NK-92 (cell line): ENCODE data around the gene FAM124A.

Experiments used
- DNase-seq: peaks from one replicate; lab custom pipeline; 2025; ENCODE audit not compliant: unreplicated experiment; lab: John Stamatoyannopoulos, UW

FAM124A gene

DNA sequence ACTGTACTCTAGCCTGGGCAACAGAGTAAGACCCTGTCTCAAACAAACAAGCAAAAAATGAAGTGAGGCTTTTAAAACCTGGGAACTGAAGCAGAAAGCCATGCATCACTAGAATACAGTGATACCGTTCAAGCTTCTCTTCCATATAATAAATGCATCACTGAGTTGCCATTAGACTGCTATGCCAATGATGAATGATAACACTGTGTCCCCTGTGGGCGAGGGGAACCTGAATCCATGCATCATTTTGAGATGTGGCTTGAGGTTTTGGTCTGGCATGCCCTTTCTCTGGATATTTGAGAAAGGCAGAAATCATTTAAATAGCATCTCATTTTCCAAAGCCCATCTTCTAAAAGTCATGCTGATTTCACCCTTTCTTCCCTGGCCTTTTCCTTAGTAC is 1.5 kb upstream of the FAM124A start:
- no peak for DNase-seq

DNA sequence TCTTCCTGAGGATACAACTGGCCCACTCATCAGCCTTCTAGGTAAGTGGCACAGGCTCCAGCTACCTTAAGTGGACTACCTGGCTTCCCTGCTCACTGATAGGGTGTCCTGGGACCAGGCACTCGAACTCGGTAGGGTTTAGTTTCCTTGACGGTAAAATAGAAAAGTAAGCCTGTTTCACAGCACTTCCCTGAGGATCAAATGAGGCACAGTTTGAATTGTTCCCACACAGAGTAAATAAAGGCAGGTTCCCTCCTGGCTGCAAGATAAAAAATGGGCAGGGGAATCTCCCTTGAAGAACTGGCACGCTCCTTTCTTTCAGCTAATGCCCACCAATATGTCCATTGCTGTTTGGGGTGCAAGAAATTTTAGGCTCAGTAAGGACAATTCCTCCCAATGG is 1.1 kb upstream of the FAM124A start:
- no peak for DNase-seq

DNA sequence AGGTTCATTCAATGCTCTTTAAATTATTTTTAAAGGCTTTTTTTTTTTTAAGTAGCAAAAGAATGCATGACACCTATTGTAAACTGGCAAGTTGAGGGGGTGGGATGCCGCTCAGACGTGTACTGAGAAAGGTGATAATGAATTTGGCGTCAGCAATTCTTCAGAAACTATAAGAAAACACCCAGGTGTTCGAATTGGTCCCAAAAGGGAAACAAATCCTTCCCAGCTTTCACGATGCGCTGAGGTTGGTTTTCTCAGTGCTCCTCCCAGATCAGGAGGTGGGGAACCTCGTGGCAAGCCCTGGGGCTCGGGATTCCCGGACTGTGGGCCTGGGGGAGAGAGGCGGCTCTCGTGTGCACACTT is 543 bp upstream of the FAM124A start:
- DNase-seq = no peak

DNA sequence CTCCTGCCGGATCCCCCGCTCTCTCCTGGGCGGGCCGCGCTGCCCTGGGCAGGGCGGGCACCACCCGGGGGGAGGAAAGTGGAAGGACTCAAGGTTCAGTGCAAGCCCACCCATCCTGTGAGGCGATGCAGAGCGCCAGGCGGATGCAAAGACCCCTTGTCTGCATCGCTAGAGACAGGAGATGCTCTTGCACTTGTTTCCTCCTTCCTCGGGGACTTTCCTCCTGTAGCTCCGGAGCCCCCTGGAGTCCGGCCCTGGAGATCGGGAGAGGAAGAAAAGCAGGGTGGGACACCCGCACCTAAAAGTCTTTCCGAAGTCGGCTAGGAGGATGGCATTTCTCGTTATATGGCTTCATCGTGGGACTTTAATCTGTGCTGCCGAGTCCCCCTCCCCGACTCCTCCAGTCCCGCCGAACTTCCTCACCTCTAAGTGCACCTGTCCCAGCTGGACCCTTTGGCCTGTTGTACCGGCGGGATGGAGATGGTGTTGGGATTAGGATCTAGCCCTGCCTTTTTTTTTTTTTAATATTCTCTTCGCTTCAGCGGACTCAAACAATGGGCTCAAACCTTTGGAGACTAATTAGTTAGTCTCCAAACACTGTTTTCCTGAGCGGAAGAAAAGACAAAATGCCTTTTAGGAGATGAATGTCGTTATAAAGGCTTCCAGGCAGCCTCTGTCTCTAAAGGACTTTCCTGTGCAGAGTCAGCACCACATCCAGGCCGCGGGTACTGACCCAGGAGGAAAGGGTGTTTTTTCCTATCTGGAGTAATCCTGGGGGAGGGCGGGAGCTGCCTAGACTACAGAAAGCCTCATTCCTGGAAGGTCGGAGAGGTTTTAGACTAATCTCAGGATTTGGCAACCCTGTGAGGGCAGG is 725 bp downstream of the FAM124A start:
- no peak for DNase-seq

DNA sequence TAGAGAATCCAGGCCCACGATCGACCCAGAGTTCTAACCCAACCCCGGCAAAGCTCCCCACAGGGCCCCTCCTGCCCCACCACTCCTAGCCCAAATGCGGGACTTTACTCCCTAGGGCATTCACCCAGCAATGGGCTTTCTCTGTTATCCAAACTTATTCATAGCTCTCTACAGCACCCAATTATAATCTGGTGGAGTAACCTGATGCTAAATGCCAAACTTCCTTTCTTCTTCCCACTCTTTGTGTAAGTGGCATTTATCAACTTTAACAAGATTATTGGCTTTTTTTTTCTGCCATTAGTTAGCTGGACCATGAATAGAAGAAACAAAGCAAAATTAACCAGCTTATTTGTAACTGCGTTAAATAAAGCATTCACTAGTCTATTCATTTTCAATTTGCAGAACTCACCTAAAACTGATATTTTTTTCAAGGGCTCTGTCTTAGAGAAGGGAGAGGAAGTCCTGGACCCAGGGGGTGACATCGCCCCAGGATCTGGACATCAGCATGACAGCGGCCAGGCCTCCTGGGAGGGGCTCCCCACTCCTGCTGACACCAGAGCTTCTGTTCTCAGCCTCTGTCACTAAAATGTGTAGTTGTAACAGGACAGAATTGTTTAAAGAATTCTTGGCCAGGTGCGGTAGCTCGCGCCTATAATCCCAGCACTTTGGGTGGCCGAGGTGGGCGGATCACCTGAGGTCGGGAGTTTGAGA is 1.5 kb downstream of the FAM124A start:
- DNase-seq = no peak

DNA sequence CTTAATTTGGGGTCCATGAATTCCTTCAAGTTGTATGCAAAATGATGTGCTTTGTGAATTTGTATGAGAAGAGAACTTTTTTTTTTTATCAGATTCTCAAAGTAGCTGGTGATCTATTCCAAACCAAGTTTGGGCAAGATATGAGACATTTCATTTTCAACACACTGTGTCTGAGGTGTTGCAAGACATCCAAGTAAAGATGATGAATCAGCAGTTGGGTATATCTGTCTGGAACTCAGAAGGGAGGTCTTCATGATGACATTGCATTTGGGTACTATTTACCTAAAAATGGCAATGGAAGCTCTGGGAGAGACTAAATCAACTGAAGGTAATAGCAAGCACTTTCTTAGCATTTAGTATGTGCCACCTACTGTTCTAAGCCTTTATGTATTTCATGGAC is 2.8 kb downstream of the FAM124A start:
- no peak for DNase-seq

DNA sequence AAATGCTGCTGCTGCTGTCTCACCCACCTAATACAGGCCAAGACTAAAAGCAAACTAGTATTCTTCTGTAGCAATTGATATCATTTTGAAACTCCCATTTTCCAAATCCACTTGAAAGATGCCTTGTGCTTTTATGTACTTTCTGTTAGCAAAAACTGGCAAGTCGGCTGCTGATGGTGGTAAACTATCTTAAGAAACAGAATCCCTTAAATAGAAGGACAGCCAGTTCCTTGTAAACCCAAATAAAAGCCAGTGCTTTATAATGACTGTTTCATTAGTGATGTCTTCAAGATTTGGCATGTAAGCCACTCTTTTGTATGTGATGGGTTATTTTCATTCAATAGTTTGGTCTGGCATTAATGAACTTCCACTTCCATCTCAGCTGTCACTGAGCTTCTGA is 5.2 kb downstream of the FAM124A start:
- no peak for DNase-seq

DNA sequence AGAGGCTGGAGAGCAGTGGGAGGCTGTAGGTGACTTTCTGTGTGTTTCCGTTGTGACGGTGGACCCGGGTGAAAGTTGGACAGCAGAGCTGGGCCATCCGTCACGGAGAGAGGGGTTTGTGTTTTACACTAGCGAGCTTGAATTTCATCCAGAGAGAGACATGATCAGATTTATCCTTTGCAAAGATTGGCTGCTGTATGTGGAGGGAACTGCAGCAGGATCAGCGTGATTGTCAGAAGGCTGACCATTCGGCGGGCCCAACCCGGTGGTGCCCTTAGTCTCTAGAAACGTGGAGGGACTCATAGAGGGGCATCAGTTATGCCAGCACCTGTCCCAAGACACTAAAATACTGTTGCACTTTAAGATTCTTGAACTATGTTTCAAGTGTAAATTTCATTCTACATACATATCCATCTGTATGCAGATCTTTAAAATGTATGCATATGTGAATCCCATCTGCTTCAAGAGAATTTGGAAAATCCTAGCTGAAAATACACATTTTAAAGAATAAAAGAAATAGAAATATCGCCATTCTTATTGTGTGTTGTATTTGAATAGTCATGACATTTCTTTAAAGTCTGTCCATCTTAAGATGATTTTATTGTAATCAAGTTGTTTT is 7.0 kb downstream of the FAM124A start:
- no peak for DNase-seq

DNA sequence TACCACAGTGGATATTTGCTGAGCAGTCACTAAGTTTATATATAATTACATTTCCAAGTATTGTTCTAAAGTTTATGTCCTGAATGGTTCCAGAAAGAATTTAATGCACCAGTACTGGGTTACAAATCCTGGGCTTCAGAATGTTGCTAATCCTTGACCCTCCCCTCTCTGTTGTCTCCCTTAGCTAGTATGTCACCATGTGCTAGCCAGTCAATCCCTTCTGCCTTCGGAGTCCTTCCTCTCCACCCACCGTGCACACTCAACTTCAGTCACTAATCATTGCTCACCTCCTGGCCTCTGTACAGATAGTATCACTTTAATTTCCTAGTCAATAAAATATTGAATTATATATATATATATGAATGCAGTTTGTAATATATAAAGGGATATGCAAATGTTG is 7.5 kb downstream of the FAM124A start:
- no peak for DNase-seq

DNA sequence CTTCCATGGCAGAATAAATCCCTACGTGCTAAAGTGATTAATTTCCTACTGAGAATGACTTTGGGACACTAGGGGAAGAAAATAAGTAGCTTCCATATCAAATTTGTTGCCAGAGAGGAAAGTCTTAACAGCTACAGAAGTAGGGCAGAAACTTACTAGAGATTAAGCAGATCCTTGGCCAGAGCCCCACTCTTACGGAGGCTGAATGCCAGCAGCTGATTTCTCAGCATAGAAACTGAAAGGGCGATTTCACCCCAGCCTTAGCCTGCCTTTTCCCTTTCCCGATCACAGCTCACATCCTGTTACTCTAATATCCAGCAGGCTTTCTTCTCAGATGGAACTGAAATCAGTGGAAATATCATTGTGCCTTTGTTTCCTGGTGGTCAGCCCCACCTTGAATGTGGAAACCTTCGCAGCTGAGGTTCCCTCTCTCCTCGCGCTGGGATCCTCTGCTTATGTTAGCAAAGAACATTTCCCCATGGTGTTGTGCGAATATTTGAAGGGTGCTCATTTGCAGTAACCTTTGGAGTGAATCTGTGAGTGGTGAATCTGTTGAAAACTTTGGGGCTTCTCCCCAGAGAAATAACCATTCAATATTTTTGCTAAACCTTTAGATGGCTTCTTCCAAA is 8.4 kb downstream of the FAM124A start:
- DNase-seq = no peak

DNA sequence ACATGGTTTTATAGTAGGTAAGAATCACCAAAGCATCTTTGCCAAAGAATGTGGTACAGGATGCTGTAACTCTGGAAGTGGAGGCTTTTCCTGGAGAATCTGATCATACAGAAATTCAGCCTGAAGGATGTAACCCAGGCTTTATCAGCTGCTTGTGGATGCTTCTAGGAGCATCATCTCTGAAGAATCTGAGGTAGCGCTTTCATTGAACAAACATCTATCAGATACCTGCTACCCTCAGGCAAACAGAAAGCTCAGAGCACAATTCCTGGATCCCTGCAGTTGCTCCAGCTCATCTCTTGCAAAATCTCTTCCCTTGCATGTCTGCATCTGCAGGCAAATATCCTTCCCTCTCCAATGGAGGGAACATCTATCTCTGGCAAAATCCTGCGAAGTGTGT is 9.3 kb downstream of the FAM124A start:
- no peak for DNase-seq

DNA sequence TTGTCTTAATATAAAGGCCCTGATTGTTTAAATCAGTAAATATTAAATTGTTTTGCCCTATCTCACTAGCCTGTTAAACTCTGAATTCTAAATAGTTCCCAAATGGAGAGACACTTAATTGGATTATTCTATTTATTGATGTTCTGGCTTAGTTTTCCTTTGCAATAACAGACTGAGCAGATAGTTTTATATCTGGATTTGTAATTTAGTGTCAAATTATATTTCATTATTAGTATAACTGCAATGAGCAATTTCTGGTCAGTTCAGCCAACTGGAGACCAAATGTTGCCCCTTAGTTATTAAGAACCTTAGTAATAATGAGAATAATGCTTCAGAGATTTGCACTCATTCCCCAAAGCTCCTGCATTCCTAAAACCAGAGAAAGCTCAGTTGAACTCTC is 10.1 kb downstream of the FAM124A start:
- DNase-seq = no peak

DNA sequence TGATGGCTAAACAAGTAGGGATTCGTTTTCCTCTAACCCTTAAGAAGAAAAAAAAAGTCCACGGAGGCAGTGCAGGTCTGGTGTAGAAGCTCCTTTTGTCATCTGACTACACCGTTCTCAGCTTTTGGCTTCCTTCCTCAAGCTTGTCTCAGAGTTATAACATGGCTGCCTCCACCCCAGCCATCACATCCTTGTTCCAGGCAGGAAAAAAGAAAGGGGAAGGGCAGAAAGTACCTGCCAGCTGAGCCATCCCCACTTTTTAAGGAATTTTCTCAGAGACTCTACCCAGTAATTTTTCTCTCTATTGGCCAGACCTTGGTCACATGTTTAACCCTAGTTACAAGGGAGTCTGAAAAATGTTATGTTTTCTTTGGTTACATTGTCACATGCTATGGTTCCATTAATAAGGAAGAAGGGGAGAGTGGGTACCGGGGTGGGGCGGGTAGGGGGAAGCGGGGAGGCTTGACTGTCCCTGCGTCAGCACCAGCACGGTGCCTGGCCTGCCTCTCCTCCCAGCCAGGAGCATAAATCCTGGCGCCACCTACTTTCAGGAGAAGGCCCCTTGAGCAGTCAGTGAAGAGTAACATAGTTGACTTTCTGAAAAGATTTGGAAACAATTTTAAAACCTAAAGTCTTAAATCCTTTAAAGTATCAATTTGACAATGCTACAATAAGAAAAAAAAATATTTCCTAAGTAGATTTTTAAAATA is 11.1 kb downstream of the FAM124A start:
- DNase-seq = no peak

DNA sequence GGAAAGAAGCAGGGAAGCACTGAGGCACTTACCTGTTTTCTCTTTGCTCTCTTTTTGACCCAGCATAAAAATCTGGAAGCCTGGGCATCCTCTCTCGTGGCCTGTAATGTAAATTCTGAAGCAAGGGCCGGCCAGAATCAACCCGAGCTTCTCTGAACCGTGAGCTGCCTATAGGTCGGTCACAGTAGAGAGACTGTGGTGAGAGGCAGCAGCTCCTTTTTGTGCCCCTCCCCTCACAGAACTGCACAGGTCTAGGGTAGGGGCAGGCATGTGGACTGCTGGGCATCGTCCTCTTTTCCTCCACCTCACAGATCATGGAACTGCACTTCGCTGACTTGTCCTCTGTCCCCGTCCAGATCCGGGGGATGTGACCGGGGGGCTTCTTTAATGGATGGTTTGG is 12.5 kb downstream of the FAM124A start:
- DNase-seq = no peak

DNA sequence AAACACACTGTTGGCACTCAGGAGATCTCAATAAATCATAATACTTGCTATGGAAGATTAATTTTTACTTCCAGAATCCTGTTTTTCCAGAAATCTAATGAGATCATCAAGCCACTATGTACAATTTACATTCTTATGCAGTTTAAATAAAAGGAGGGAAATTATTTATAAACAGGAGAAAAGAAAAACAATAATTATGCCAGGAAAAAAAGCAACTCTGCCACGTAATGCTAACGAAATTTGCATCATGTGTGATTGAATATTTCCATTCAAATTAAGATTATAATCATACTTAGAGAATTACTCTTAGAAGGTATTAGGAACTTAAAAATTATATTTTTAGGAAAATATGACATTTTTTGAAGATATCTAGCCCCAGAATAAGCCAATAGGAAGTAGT is 13.0 kb downstream of the FAM124A start:
- DNase-seq = no peak

DNA sequence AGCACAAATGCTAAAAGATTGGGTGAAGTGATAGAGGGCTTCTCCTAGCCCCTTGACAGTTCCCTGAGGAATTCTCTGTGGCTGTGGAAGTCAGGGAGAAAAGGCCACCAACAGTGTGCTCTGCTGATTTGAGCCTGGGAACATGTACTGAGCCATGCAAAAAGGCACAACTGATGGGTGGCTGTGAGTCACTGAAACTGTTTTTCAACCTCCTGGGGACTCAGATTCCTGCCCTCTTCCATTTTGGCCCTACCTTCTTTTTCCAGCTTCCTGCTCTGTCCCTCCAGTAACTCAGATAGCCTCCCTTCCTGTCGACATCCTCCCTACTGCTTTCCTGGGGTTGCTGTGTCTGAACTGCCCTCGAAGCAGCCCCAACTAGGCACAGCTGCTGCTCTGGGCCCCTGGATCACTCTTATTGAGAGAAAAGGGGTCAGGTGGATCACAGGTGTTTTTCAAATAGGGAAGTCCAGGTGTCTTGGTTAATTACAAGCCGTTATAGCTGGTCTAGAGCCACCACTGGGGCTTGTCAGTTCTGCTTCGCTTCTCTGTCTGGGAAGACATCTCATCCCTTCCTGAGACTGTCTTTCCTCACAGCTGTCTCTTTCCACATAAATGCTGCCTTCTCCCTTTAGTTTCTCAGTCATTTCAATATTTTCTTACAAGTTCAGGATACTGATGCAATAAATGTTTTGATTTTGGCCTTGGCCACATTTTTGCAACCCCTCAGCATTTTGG is 13.7 kb downstream of the FAM124A start:
- DNase-seq = no peak

DNA sequence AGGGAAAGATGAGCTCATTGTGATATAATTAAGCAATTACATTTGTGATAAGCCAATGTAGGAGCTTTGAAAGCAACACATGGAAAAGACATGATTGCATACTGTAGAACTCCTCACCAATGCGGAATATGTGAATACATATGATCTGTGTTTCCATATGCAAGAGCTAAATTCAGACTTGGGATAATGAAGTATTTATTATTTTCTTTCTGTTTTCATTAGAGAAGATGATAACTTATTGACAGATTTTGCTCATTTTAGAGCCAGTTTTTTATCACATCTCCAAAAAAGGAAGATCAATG is 14.2 kb downstream of the FAM124A start:
- no peak for DNase-seq

DNA sequence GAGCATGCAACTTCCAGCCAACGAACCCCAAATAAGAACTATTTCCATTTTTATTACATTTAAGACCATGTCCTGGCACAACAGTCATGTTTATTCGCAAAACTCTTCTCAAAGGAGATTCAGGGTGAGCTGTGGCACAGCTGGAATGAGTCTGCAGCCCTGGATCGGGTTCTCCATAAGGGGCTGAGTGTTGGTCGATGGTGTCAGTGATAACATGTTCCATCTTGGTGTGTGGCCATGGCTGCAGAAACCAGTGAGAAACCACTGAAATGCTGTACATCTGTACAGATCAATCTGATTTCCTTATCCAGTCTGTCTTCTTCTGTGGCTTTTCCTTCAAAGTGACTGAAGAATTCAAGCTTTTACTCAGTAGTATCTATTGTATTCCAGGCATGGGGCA is 15.2 kb downstream of the FAM124A start:
- no peak for DNase-seq

DNA sequence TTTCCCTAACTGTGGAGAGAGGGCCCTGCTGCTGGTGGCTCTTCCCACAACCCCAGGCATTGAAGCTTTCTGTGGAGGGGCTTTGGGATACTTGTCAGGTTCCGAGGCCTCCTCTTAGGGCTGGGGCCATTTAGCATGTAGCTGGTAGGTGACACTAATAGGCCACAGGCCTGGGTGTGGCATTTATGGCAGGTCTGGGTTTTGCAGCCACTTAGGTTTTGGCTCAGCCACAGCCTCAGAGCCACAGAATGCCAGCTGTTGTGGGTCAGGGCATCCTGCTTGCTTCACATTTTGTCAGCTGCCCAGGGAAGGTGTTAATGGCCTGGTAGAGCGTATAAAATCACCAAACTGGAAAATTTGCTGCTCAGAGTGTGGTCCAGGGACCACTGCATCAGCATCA is 15.7 kb downstream of the FAM124A start:
- no peak for DNase-seq

DNA sequence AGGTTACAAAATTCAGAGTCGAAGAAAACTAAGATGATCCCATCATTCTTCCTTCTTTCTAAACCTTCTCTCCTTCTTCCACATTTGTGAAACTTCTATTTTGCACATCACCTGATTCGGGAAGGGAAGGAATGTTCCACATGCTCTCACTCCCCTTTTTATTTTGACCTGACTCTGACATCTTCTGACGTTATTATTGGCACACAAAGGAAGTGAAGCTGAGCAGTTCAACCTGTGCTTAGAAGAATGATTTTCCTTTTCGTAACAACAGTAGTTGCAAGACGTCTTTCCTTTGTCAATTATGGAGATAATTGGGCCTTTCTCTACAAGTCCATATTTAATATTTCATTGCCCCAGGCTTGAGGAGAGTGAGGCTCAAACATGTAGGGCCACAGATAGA is 18.0 kb downstream of the FAM124A start:
- DNase-seq = no peak

DNA sequence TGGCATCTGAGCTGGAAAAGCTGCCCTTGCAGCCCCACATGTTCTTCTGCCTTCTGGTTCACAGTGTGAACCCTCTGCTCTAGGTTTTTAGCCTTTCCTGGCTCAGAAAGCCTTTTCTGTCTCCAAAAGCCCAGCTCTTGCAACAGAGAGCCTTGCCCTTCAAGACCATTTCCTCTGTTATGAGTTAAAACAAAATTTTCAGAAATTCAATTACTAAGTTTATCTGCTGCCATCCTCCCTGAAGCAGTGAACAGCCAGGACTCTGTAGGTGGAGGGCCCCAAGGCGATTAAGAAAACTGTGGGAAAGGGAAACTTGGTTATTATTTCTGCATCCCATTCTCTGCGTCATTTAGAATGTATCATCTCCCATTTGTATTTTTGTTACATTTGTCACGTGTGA is 18.8 kb downstream of the FAM124A start:
- DNase-seq = no peak
